PC-3 (cell line): Measurements from ENCODE around the gene ATG13.

Source experiments
- CTCF ChIP-seq: fragments of 300-600 bp; sonication (generic); conservative IDR thresholded peaks from 2 replicates; pipeline ENCODE4 v1.5.1; 2017; ENCODE audit warnings: antibody characterized with exemption, low read depth, mild to moderate bottlenecking, low read length
- EZH2 ChIP-seq: fragments of 300-600 bp; sonication (generic); IDR thresholded peaks from one replicate; pipeline ENCODE4 v1.6.1; 2017; ENCODE audit warnings: antibody characterized with exemption, mild to moderate bottlenecking, low read length; ENCODE audit not compliant: unreplicated experiment

- TF ChIP-seq CTCF (no peak), EZH2 (no peak)
Observed at GRCh38 chr11:46630237-46630636, 12.9 kb downstream of the ATG13 start.
